Neural cell (in vitro differentiated cells): ENCODE data around the gene USP11.

Source experiments
- CTCF ChIP-seq: fragments of 450-650 bp; IDR thresholded peaks from 2 replicates; pipeline ENCODE4 v1.5.1; 2014; ENCODE audit warnings: antibody characterized with exemption, mild to moderate bottlenecking, moderate library complexity; ENCODE audit not compliant: poor library complexity, severe bottlenecking
- POLR2AphosphoS5 ChIP-seq: IDR thresholded peaks from 2 replicates; pipeline ENCODE4 v1.6.1; 2012

GRCh38 chrX:47216393-47216925, 16.4 kb upstream of the USP11 start:
- TF ChIP-seq POLR2AphosphoS5 (no peak), CTCF (no peak)
